ENCODE data around the gene COX7B. TPM values are rescaled to one million over a fixed set of nuclear protein-coding genes. Genes with fewer than 3 reads are reported as not detected.
"Not testable (repeated sequence)": the region's sequence is repeated elsewhere in the genome, so short reads cannot be mapped to it uniquely, and the experiment has no call there.

Gene COX7B
- total RNA-seq, 2 donors from 2014 or later, result 150 to 190 TPM

DNA sequence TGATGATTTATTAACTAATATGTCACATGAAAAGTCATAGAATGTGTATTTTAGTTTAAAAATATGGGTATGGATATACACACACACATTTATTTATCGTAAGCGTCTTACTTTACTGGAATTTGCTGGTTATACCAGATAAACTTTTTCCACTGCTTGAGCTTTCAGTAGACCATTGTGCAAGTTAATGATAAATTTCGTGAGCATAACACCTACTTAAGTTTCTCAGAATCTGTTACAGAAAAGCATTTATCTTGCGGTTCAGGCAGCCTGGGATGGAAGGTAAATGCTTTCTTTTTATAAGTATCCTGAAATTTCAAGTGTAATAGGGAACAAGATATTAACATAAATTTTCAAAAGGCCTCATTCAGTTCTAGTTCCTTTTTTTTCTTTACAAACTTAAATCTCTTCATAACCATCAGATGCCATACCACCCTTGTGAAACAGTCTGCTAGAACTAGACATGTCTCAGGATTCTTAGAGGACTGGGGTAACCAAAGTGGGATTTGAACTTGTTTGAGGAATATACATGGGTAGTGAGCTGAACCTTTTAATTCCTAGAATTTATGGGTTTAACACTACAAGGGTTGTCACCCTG lies 38.9 kb downstream of the COX7B start:
- Histone ChIP-seq H3K36me3 (replicated peaks in 1 of 2; ENCODE audit: insufficient read depth in 1 of 2, low read depth in 2 of 2) (no peaks in the 10 kb centered on the region), H3K27ac (peak overlapping the region in 1 of 4 donors; percentile 57), H3K4me1 (peaks cover 23% of the 10 kb centered on the region), H3K9me3 (no peaks in the 10 kb centered on the region), H3K4me3 (no peak overlapping the region), H3K27me3 (no peaks in the 10 kb centered on the region)
- TF ChIP-seq, protein P1, sequence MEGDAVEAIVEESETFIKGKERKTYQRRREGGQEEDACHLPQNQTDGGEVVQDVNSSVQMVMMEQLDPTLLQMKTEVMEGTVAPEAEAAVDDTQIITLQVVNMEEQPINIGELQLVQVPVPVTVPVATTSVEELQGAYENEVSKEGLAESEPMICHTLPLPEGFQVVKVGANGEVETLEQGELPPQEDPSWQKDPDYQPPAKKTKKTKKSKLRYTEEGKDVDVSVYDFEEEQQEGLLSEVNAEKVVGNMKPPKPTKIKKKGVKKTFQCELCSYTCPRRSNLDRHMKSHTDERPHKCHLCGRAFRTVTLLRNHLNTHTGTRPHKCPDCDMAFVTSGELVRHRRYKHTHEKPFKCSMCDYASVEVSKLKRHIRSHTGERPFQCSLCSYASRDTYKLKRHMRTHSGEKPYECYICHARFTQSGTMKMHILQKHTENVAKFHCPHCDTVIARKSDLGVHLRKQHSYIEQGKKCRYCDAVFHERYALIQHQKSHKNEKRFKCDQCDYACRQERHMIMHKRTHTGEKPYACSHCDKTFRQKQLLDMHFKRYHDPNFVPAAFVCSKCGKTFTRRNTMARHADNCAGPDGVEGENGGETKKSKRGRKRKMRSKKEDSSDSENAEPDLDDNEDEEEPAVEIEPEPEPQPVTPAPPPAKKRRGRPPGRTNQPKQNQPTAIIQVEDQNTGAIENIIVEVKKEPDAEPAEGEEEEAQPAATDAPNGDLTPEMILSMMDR (IDR thresholded peaks at IDR 0.05), result no peak
- no peak for TF ChIP-seq POLR2A (IDR thresholded peaks at IDR 0.05)
- DNase-seq (no peak), ATAC-seq (no peak)
- WGBS, 2 donors, result 12 to 16% methylated on average over 4 of the region's 4 CpGs
- intact Hi-C loops (cut with DNase I), result no loop called here

DNA sequence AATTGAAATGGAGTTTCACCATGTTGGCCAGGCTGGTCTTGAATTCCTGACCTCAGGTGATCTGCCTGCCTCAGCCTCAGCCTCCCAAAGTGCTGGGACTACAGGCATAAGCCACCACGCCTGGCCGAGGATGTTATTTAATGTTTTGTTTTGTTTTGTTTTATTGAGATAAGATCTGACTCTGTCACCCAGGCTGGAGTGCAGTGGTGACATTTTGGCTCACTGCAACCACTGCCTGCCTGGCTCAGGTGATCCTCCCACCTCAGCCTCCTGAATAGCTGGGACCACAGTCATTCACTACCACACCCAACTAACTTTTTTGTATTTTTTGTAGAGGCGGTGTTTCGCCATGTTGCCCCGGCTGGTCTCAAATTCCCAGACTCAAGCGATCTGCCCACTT lies 45.8 kb downstream of the COX7B start:
- H3K36me3 ChIP-seq (replicated peaks in 1 of 2; ENCODE audit: insufficient read depth in 1 of 2, low read depth in 2 of 2); ATAC-seq; H3K9me3 ChIP-seq; H3K27ac ChIP-seq; H3K4me3 ChIP-seq; intact Hi-C loops (cut with DNase I); H3K4me1 ChIP-seq; DNase-seq; H3K27me3 ChIP-seq: not testable (repeated sequence)
- 97 to 99% methylated on average over 6 of the region's 6 CpGs for WGBS, 2 donors

DNA sequence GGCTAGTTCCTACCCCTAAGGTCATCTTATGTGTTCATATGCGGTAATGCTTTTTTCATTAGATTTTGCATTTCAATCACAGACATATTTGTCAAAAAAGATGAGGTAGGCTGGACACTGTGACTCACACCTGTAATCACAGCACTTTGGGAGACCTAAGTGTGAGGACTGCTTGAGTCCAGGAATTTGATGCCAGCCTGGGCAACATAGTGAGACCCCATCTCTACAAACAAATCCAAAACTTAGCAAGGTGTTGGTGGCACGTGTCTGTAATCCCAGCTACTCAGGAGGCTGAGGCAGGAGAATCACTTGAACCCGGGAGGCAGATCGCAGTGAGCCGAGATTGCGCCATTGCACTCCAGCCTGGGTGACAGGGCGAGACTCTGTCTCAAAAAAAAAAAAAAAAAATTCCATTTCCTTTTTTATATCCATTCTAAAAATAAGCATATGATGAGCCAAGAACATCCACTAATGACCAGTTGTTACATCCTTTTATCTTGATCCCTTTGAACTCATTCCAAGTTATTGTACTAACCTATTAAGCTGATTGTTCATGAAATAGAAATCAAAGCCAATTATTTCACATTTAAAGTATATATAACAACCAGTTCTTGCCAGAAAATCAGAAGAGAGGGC lies 46.8 kb downstream of the COX7B start:
- peaks cover 5% of the 10 kb centered on the region for H3K4me1 ChIP-seq
- no peak overlapping the region for H3K27ac ChIP-seq
- no peaks in the 10 kb centered on the region for H3K36me3 ChIP-seq (replicated peaks in 1 of 2; ENCODE audit: insufficient read depth in 1 of 2, low read depth in 2 of 2)
- intact Hi-C loops (cut with DNase I), result no loop called here
- no peak for TF ChIP-seq POLR2A (IDR thresholded peaks at IDR 0.05)
- TF ChIP-seq, protein P1 (IDR thresholded peaks at IDR 0.05), result no peak
- DNase-seq (no peak), ATAC-seq (no peak)
- WGBS, 2 donors, result 81 to 96% methylated on average over 6 to 7 of the region's 7 CpGs
- no peaks in the 10 kb centered on the region for H3K27me3 ChIP-seq
- no peak overlapping the region for H3K4me3 ChIP-seq
- no peaks in the 10 kb centered on the region for H3K9me3 ChIP-seq

DNA sequence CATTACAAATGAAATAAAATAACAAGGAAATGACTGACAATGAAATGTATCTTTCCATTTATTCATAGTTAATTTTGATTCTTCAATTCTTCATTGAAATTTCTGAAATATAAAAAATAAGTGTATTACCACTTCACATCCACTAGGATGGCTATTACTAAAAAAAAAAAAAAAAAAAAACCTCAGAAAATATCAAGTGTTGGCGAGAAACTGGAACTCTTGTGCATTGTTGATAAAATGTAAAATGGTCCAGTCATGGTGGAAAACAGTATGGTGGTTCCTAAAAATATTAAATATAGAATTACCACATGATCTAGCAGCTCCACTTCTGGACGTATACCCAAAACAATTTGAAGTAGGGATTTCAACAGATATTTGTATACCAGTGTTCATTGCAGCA lies 47.3 kb downstream of the COX7B start:
- Histone ChIP-seq H3K9me3 (no peaks in the 10 kb centered on the region), H3K27ac (no peak overlapping the region), H3K36me3 (replicated peaks in 1 of 2; ENCODE audit: insufficient read depth in 1 of 2, low read depth in 2 of 2) (no peaks in the 10 kb centered on the region), H3K4me3 (no peak overlapping the region), H3K27me3 (no peaks in the 10 kb centered on the region), H3K4me1 (peaks cover 5% of the 10 kb centered on the region)
- no peak for DNase-seq
- intact Hi-C loops (cut with DNase I), result no loop called here
- ATAC-seq, result no peak
- WGBS, 2 donors, result 93 to 98% methylated on average over 2 of the region's 2 CpGs
- TF ChIP-seq POLR2A (IDR thresholded peaks at IDR 0.05), result no peak
- TF ChIP-seq, protein P1 (IDR thresholded peaks at IDR 0.05), result no peak

DNA sequence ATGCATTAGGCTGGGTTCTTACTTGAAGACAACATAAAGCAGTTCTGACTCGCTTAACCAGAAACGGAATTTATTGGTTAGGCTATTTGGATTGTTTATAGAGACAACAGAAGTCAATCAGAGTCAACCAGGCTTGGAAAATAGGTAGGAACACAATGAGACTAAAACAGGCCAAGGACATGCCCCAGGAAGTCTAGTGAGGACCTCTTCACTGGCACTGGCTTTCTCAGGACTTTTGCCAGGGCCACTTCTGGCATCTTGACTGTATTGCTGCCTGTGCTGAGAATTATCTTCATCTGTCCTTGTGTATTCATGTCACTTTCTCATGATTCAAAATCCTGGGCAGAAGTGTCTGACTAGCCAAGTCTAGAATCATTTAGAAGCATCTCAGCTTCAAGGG lies 50.6 kb downstream of the COX7B start:
- no peaks in the 10 kb centered on the region for H3K27me3 ChIP-seq
- no peak overlapping the region for H3K4me3 ChIP-seq
- 56 to 70% methylated on average over 2 of the region's 2 CpGs for WGBS, 2 donors
- ATAC-seq, result no peak
- H3K4me1 ChIP-seq, result peaks cover 15% of the 10 kb centered on the region
- H3K27ac ChIP-seq, result no peak overlapping the region
- H3K9me3 ChIP-seq, result no peaks in the 10 kb centered on the region
- DNase-seq, result peak; percentile 6 to 48 (median 18)
- H3K36me3 ChIP-seq (replicated peaks in 1 of 2; ENCODE audit: insufficient read depth in 1 of 2, low read depth in 2 of 2), result no peaks in the 10 kb centered on the region
- intact Hi-C loops (cut with DNase I), result no loop called here
- TF ChIP-seq, protein P1 (IDR thresholded peaks at IDR 0.05), result no peak
- no peak for TF ChIP-seq POLR2A (IDR thresholded peaks at IDR 0.05)

All from body of pancreas (tissue), 4 donors.